Kidney tubule cell (primary cell): Measurements from ENCODE around the gene RBM15B.
"Not testable (repeated sequence)": the region's sequence is repeated elsewhere in the genome, so short reads cannot be mapped to it uniquely, and the experiment has no call there.

Experiments used
- DNase-seq: peaks from one replicate; pipeline ENCODE4 v3.0.0-alpha.2; 2018; ENCODE audit warnings: low spot score

RBM15B gene, protein sequence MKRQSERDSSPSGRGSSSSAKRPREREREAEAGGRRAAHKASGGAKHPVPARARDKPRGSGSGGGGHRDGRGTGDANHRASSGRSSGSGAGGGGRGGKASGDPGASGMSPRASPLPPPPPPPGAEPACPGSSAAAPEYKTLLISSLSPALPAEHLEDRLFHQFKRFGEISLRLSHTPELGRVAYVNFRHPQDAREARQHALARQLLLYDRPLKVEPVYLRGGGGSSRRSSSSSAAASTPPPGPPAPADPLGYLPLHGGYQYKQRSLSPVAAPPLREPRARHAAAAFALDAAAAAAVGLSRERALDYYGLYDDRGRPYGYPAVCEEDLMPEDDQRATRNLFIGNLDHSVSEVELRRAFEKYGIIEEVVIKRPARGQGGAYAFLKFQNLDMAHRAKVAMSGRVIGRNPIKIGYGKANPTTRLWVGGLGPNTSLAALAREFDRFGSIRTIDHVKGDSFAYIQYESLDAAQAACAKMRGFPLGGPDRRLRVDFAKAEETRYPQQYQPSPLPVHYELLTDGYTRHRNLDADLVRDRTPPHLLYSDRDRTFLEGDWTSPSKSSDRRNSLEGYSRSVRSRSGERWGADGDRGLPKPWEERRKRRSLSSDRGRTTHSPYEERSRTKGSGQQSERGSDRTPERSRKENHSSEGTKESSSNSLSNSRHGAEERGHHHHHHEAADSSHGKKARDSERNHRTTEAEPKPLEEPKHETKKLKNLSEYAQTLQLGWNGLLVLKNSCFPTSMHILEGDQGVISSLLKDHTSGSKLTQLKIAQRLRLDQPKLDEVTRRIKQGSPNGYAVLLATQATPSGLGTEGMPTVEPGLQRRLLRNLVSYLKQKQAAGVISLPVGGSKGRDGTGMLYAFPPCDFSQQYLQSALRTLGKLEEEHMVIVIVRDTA

DNA sequence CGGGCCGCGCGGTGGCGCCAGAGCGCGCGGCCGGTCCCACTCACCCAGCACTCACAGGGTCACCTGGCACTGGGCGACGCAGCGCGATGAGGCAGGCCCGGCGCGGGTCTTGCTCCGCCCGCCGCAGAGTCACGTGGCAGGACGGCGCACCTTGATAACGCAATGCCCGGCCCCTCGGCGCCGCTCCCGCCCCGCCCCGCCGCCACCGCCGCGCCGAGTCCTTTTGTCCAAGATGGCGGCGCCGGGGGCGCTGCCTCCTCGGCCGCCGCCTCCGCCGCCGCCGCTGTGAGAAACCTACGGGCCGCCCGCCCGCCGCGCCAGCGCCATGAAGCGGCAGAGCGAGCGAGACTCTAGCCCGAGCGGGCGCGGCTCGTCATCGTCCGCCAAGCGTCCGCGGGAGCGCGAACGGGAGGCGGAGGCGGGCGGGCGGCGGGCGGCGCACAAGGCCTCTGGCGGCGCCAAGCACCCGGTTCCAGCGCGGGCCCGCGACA is at the start of gene RBM15B:
RBM15B (plus strand) TSS at position 211 of the 491 bp plus-strand sequence; CDS start at position 326, 115 bp downstream.
- DNase-seq = peak; percentile 97

DNA sequence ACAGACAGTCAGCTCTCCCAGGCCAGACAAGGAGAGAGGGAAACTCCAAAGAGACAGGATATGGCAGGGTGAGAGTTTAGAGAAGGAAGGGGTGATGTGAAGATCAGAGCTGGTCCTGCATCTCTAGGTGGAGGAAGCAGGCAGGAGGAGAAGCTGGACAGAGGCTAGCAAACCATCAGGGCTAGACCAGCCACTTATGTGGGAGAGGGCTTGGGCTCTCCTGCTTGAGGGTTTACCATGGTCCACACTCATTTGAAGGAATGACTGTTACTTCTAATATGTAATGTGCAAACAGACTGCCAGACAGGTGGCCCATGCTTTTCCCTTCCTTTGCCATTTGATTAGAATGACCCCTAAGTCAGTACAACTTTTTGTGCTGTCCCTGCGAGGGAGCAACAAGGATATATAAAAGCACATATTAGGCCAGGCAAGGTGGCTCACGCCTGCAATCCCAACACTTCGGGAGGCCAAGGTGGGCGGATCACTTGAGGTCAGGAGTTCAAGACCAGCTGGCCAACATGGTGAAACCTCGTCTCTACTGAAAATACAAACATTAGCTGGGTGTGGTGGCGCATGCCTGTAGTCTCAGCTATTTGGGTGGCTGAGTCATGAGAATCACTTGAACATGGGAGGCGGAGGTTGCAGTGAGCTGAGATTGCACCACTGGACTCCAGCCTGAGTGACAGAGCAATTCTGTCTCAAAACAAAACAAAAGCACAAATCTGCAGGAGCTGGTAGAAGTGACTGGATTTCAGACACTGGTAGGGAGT is 47.0 kb upstream of the RBM15B start:
- peak; percentile 49 for DNase-seq

DNA sequence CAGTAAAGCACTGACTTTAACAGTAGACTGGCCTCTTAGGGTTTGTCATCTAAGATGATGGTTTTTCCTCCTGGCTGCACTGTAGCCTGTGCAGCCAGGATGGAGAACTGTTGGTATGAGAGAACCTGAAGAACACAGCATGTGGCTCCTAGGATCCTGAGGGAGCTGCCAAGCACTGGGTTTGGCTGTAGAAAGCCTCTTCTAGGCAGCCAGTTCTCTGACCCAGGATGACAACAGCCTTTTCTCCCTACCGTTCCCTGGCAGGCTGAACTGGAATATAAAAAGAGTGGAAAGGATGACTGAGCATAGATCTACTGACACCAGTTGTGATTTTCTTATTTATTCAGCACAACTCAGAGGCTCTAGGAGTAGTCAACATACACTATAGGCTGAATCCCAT is 40.3 kb upstream of the RBM15B start:
- no peak for DNase-seq

DNA sequence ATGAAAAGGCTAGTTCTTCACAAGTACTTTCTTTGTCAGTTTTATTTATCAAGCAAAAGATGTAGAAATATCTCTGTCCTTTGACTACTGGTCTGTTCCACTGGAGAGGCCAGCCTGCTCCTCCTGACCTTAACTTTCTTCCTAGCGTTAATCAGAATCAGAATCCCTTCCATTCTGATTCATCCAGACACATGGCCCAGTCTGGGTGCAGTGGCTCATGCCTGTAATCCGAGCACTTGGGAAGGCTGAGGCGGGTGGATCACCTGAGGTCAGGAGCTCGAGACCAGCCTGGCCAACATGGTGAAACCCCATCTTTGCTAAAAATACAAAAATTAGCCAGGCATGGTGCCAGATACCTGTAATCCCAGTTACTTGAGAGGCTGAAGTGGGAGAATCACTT is 38.0 kb upstream of the RBM15B start:
- no peak for DNase-seq

DNA sequence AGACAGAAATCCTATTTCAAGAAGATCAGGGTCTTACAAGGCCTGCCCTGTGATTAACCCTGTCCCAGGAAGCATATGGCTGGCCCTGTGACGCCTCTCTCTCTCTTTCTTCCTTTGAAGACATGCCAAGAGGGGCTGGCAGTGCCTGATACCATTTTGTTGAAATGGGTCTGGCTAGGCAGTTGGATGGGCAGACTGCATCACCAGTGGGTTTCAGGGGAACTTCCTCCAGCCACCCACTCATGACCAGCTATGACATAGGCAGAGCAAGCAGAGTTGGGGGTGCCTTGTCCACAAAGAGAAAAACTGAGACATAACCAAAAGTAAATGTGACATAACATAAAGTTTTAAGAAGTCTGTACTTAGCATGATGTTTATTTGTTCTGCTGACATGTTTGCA is 37.4 kb upstream of the RBM15B start:
- DNase-seq = no peak

DNA sequence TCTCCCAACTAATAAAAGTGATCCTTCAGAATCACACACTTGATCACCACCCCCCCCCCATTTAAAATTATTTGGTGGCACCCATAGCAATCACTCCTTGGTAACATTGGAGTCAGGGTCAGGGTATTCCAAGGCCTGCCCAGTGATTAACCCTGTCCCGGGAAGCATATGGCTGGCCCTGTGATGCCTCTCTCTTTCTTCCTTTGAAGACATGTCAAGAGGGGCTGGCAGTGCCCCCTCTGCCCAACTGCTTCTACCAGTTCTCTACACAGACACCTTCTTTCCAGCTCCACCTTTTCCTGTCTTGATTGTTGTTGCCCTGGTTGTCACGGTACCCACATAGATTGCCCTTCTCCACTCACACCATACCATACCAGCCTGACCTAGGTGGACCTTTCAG is 36.9 kb upstream of the RBM15B start:
- no peak for DNase-seq

DNA sequence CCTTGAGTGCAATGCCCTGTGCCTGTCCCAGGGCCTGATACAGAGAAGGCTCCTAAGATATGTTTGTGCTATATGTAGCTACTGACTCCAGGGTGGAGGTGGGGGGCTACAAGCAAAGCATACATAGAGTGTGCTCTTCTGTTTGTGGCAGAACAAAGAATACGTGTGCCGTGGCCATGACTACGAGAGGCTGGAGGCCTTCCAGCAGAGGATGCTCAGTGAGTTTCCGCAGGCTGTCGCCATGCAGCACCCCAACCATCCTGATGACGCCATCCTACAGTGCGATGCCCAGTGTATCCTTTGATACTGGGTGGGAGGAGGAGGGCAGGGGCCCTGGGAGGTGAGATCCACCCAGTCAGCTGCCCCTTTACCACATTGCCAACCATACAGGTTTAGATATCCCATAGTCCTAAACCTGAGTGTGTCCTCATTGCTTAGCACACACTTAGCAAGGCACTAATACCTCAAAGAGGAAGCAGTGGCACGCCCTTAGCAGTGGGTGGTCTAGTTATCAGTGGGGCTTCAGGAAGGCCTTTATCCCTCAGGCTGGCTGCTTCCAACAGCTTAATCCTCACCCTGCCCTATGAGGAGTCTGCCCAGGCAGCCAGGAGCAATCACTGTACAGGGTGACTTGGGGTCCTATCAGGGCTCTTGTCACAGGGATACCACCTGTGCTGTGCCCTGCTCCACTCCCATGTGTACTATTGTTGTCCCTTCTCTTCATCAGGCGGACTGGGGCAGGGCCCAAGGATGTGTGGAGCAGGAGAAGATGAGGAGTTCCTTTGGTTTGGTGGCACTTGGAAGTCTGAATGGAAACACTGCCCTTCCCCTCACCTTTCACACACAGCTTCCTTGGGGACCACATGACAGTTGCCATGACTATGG is 36.1 kb upstream of the RBM15B start:
- no peak for DNase-seq

DNA sequence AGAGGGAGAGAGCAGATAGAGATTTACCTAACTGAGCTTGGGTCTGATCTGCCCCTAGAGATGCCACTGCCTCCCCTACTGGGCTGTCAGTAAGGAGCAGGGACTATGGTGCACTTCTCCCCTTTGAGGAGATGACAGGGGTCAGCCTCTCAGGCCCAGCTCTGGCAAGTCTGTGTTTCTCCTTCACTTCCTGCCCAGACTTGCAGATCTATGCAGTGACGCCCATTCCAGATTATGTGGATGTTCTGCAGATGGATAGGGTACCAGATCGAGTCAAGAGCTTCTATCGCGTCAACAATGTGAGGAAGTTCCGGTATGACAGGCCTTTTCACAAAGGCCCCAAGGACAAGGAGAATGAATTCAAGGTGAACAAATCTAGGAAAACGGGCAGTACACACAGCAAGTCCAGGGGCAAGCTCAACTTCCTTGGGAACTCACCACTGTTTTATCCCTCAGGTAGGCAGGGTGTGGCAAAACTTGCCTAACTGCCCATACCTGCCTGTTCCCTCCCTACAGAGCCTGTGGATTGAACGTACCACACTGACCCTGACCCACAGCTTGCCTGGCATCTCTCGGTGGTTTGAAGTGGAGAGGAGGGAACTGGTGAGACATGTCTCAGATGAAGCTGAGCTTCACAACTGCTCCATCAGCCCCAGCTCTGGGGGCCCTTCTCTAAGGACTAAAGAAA is 35.0 kb upstream of the RBM15B start:
- no peak for DNase-seq

DNA sequence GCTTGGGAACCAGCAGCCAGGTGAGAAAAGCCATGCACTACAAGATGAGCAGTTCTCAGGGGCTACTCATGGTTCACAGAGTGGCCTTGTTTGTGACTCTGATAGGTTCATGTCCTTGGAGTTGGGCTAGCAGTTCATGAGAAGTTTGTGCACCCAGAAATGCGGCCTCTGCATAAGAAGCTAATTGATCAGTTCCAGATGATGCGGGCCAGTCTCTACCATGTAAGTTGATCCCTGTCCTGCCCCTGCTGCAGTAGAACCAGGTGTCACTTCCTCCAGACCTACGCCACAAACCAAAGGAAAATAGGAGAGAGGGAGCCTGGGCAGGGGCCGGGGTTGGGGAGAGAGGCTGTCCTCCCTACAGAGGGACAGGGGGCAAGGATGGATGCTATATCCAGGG is 33.2 kb upstream of the RBM15B start:
- no peak for DNase-seq

DNA sequence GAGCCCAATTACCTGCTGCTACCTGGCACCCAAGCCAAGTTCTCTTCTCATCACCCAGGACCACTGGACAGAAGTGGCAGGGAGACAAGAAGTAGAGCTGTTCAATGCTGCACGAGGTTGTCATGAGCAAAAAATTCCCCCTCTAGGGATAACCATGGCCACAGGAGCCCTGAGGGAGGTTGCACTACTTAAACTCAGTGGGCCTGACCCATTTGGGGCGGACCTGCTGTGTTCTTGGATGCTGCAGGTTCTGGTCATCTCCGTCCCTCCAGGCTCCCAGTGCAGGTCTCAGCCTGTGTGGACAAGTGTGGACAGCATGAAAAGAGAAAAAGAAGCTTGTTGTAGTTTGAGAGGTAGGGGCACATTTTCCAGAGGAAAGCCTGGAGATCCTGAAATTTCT is 32.1 kb upstream of the RBM15B start:
- DNase-seq = no peak

DNA sequence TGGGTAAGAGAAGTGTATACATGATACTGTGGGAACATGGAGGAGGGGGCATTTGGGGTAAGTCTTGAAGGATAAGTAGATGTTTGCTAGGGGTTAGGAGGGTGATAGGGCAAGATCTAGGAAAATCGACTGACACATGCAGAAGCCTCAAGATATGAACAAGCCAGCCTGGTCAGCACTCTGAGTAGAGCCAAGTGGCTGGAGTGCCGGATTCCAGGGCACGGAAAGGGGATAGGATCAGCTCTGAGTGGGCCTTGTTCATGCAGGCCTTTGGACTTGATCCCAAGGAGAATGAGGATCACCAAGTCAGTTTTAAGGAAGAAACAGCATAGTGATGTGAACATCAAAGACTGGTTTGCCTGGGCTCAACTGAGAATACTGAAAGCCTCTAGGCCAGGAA is 30.3 kb upstream of the RBM15B start:
- no peak for DNase-seq

DNA sequence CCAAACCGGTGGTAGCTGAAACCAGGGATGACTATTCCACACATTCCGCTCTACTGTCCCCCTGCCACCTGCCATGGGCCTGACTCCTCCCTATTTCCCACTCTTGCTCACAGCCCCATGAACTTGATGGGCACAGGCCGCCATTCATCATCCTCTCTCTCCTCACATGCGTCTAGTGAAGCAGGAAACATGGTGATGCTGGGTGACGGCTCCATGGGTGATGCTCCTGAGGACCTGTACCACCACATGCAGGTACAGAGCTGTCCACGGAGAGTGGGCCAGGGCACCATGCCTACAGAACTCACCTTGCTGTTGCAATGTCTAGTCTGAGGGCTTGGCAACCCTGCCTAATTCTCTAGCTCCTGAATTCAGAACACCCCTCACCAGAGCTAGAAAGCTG is 29.3 kb upstream of the RBM15B start:
- no peak for DNase-seq

DNA sequence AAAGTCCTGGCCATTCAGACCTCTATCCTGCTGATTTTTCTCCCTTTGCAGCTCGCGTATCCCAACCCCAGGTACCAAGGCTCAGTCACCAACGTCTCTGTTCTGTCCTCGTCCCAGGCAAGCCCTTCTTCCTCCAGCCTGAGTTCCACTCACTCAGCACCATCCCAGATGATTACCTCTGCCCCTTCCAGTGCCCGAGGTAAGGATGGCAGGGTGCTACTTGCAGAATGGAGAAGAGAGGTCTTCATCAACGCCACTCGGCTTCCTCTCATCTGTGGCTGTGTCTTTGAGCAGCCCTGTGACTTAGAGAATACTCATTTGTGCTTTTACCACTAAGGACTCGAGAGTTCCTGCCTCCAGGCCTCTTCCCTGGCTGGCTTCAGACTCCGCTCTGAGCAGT is 28.6 kb upstream of the RBM15B start:
- no peak for DNase-seq

DNA sequence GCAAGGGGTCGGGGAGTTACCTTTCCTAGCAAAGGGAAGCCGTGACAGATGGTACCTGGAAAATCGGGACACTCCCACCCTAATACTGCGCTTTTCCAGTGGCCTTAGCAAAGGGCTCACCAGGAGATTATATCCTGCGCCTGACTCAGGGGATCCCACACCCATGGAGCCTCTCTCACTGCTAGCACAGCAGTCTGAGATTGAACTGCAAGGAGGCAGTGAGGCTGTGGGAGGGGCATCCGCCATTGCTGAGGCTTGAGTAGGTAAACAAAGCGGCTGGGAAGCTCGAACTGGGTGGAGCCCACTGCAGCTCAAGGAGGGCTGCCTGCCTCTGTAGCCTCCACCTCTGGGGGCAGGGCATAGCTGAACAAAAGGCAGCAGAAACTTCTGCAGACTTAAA is 22.8 kb upstream of the RBM15B start:
- not testable (repeated sequence) for DNase-seq

DNA sequence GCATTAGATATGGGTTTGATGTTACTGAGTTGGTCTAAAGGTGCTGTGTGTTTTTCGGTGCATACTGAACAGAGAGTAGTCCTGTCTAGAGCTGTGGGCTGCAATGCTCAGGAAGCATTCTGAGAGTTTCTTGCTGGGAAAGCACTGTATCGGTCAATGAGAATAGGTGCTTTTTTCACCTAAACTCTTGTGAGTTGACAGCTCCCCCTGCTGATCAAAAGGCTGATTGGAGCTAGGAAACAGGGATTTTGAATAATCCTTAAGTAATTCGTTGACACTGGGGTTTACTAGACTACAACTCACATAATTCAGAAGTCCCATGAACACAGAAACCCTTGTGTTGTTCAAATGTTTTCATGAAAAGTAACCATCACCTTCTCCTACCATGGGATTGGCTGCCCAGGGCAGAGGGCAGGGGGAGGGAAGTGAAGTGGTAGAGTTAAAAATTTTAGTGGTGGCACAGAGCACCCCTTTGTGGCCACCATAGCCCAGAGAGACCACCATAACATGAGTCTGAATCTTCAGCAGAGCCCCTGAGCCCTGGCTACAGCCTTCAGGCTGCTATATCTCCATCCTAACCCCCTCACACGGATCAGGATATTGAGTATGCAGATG is 19.0 kb upstream of the RBM15B start:
- DNase-seq = peak; percentile 70

DNA sequence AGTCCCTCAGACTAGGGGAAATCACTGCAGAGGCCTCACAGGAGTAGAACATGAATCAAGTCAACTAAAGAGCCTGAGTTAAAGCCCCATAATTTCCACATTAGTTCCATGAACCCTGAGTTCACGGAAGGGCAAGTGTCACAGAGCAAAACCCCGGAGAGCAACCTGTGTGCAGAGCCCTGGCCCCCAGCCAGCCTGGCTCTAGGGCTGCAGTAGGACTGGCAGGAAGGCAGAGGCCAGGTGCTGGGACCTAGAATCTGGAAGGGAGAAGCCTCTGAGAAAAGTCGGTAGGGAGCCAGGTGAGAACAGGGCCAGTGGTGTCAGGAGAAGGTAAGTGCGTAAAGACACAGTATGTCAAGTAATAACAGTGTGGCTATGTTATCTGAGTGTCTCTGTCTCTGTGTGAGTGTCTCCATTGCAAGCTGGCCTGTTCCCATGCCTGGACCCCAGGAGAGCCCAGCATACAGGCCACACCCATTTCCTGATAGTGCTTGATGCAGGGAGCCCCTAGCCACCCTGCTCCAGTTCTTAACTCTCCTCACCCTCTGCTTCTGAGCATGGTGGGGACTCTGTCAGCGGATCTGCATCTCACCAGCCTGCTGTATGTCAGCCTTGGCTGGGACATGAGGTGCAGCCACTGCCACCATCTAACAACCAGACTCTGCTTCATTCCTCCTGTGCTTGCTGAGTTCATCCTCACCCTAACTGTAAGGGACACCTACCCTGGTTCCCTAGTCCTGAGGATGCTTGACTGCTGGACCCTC is 17.2 kb upstream of the RBM15B start:
- no peak for DNase-seq

DNA sequence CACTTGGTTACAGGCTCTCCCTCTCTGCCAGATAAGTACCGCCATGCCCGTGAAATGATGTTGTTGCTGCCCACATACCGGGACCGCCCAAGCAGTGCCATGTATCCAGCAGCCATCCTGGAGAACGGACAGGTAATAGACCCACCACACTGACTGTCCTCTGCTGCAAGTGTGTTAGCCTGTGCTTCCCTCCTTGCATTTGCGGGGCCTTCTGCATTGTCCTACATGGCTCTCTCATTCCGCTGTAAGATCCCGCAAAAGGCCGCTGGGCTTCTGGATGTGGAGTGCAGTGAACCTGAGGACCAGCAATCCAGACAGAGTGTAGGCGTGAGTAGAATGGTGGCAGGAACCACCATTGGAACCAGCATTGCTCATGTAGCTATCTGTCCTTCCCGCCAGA is 16.6 kb upstream of the RBM15B start:
- DNase-seq = no peak

DNA sequence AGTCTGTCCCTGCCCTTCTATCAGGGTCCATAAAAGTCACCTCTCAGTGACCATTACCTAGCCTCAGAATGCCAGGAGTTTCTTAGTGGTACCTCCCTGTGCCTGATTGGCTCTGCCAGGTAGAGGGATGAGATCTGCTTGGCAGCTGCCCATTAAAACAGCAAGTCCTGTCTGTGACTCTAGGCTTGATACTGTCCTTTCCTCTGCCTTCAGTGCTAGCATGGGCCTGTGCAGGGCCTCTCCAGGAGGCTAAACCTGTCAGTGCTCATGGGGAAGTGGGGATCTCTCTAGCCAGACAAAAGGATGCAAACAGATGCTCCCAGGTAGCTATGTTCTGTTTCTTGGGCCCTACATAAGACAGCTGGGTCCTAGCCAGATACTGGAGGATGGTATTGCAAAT is 15.9 kb upstream of the RBM15B start:
- no peak for DNase-seq

DNA sequence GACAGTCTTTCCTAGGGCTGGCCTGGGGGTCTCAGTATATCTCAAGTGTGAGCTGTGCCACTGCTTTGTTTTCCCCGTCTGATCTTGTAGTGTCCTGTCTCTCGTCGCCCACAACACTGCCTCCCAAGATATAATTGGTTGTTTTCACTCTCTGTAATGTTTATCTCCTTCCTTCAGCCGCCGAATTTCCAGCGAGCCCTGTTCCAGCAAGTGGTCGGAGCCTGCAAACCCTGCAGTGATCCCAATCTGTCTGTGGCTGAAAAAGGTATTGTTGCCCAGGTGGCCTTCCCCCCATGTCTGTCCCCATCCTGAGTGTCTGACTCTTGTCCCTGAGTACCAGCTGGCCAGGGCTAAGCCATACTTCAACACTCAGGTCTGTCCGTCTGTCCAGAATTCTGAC is 15.5 kb upstream of the RBM15B start:
- DNase-seq = no peak
